MM.1S (cell line): ENCODE measurements around the gene P2RY6.

Source experiments
- DNase-seq: peaks from one replicate; pipeline ENCODE4 v3.0.0-alpha.2; 2015
- H2AFZ ChIP-seq: fragments of 300-600 bp; sonication (generic); 2 replicates; pipeline ENCODE4 v1.6.0; 2016; ENCODE audit warnings: antibody characterized with exemption, low read length
- H3F3A ChIP-seq: fragments of 300-600 bp; sonication (generic); 2 replicates; pipeline ENCODE4 v1.6.1; 2016; ENCODE audit warnings: mild to moderate bottlenecking, antibody characterized with exemption, low read length, moderate library complexity, mixed read lengths; ENCODE audit not compliant: insufficient read depth
- H3K27ac ChIP-seq: fragments of 300-600 bp; sonication (generic); 2 replicates; pipeline ENCODE4 v1.5.1; 2016; ENCODE audit warnings: mild to moderate bottlenecking, low read length
- H3K27me3 ChIP-seq: fragments of 300-600 bp; sonication (generic); replicated peaks from 2 replicates; pipeline ENCODE4 v1.6.0; 2016; ENCODE audit warnings: low read length; ENCODE audit not compliant: insufficient read depth
- H3K36me3 ChIP-seq: fragments of 300-600 bp; sonication (generic); replicated peaks from 2 replicates; pipeline ENCODE4 v1.6.1; 2016; ENCODE audit warnings: mild to moderate bottlenecking, low read length, mixed read lengths; ENCODE audit not compliant: insufficient read depth
- H3K4me1 ChIP-seq: fragments of 300-600 bp; sonication (generic); 2 replicates; pipeline ENCODE4 v1.6.1; 2016; ENCODE audit warnings: low read length, mixed read lengths
- H3K4me2 ChIP-seq: fragments of 300-600 bp; sonication (generic); 2 replicates; pipeline ENCODE4 v1.6.0; 2016; ENCODE audit warnings: low read depth, low read length
- H3K4me3 ChIP-seq: fragments of 300-600 bp; sonication (generic); 2 replicates; pipeline ENCODE4 v1.5.1; 2016; ENCODE audit warnings: low read length, mixed read lengths
- H3K79me2 ChIP-seq: fragments of 300-600 bp; sonication (generic); 2 replicates; pipeline ENCODE4 v1.6.1; 2016; ENCODE audit warnings: mixed run types, low read length, mixed read lengths
- H3K9ac ChIP-seq: fragments of 300-600 bp; sonication (generic); 2 replicates; pipeline ENCODE4 v1.6.1; 2016; ENCODE audit warnings: low read length, mixed read lengths
- H3K9me2 ChIP-seq: fragments of 300-600 bp; sonication (generic); replicated peaks from 2 replicates; pipeline ENCODE4 v1.6.1; 2016; ENCODE audit warnings: mild to moderate bottlenecking, low read length, mixed read lengths; ENCODE audit not compliant: insufficient read depth
- H3K9me3 ChIP-seq: fragments of 300-600 bp; sonication (generic); replicated peaks from 2 replicates; pipeline ENCODE4 v1.6.1; 2016; ENCODE audit warnings: mild to moderate bottlenecking, low read length, mixed read lengths; ENCODE audit not compliant: insufficient read depth
- H4K20me1 ChIP-seq: fragments of 300-600 bp; sonication (generic); 2 replicates; pipeline ENCODE4 v1.6.1; 2016; ENCODE audit warnings: mild to moderate bottlenecking, low read length, moderate library complexity, mixed read lengths; ENCODE audit not compliant: insufficient read depth
- EZH2 ChIP-seq: fragments of 300-600 bp; sonication (generic); optimal IDR thresholded peaks from 2 replicates; pipeline ENCODE3; 2017; ENCODE audit warnings: low read depth, mild to moderate bottlenecking, antibody characterized with exemption, low read length, mixed read lengths
- EZH2phosphoT487 ChIP-seq: fragments of 300-600 bp; sonication (generic); IDR thresholded peaks from 2 replicates; pipeline ENCODE4 v1.6.1; 2018; ENCODE audit warnings: antibody characterized with exemption, low read length
- TF ChIP-seq, protein P1 (sequence below): fragments of 300-600 bp; sonication (generic); IDR thresholded peaks from 2 replicates; pipeline ENCODE4 v1.5.1; 2016; ENCODE audit warnings: antibody characterized with exemption, low read length, mixed read lengths

The P2RY6 gene

GRCh38 chr11:73343076-73343873 lies 71.1 kb downstream of the P2RY6 start:
- H3K9me3 ChIP-seq = no peaks in the 10 kb centered on the region
- no peak overlapping the region for H3K4me3 ChIP-seq
- H3K79me2 ChIP-seq = no peaks in the 10 kb centered on the region
- no peaks in the 10 kb centered on the region for H4K20me1 ChIP-seq
- H2AFZ ChIP-seq = no peak overlapping the region
- H3K4me2 ChIP-seq = no peak overlapping the region
- H3F3A ChIP-seq = no peaks in the 10 kb centered on the region
- DNase-seq = no peak
- H3K4me1 ChIP-seq = no peaks in the 10 kb centered on the region
- H3K9ac ChIP-seq = no peak overlapping the region
- no peaks in the 10 kb centered on the region for H3K27me3 ChIP-seq
- H3K36me3 ChIP-seq = no peaks in the 10 kb centered on the region
- TF ChIP-seq EZH2phosphoT487 = no peak
- TF ChIP-seq, protein P1, sequence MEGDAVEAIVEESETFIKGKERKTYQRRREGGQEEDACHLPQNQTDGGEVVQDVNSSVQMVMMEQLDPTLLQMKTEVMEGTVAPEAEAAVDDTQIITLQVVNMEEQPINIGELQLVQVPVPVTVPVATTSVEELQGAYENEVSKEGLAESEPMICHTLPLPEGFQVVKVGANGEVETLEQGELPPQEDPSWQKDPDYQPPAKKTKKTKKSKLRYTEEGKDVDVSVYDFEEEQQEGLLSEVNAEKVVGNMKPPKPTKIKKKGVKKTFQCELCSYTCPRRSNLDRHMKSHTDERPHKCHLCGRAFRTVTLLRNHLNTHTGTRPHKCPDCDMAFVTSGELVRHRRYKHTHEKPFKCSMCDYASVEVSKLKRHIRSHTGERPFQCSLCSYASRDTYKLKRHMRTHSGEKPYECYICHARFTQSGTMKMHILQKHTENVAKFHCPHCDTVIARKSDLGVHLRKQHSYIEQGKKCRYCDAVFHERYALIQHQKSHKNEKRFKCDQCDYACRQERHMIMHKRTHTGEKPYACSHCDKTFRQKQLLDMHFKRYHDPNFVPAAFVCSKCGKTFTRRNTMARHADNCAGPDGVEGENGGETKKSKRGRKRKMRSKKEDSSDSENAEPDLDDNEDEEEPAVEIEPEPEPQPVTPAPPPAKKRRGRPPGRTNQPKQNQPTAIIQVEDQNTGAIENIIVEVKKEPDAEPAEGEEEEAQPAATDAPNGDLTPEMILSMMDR = no peak
- TF ChIP-seq EZH2 = no peak
- no peak overlapping the region for H3K27ac ChIP-seq
- H3K9me2 ChIP-seq = no peaks in the 10 kb centered on the region

GRCh38 chr11:73344191-73344607 lies 72.1 kb downstream of the P2RY6 start:
- Histone ChIP-seq H3F3A (no peaks in the 10 kb centered on the region), H2AFZ (no peak overlapping the region), H3K36me3 (no peaks in the 10 kb centered on the region), H3K9ac (no peak overlapping the region), H3K27ac (no peak overlapping the region), H3K4me2 (no peak overlapping the region), H3K9me2 (no peaks in the 10 kb centered on the region), H3K9me3 (no peaks in the 10 kb centered on the region), H3K27me3 (no peaks in the 10 kb centered on the region), H3K79me2 (no peaks in the 10 kb centered on the region), H4K20me1 (no peaks in the 10 kb centered on the region), H3K4me3 (no peak overlapping the region), H3K4me1 (no peaks in the 10 kb centered on the region)
- DNase-seq = no peak
- no peak for TF ChIP-seq EZH2
- TF ChIP-seq, protein P1 = no peak
- no peak for TF ChIP-seq EZH2phosphoT487

DNA sequence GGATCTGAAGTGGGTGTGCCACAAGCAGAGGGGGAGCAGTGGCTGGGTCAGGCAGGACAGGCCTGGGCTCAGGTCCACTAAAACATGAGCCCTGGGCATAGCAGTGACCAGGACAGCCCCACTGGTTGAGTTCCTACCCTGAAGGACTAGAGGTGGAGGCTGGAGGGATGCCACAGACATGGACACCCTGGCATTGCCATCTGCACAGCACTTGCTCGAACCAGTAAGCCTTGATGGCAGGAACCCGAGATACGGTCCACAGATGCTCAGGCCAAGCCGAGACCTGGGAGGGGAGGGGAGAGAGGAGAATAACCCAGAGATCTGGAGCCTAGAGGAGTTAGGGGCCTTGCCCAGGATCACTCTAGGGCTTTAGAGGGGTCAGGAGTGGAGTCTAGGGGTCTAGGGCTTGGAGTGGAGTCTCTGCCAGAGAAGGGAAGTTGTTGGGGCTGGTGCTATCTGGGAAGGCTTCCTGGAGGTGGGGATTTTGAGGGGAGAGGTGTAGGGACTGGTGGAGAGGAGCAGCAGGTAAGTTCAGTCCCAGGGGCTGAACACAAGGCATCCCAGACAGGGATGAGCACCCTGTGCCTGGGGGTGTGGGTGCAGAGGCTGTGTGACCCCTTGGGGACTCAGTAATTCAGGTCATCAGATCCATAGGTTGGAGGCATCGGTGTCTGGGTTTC lies 73.5 kb downstream of the P2RY6 start:
- DNase-seq = no peak
- Histone ChIP-seq H3K9me2 (no peaks in the 10 kb centered on the region), H3K27me3 (no peaks in the 10 kb centered on the region), H3K27ac (no peak overlapping the region), H3K36me3 (no peaks in the 10 kb centered on the region), H3K9me3 (no peaks in the 10 kb centered on the region), H3K79me2 (no peaks in the 10 kb centered on the region), H3K4me1 (peaks cover under 1% of the 10 kb centered on the region; the same call in 1 of the 2 replicates), H4K20me1 (no peaks in the 10 kb centered on the region), H3K4me2 (no peak overlapping the region), H3K4me3 (no peak overlapping the region), H3K9ac (no peak overlapping the region), H3F3A (no peaks in the 10 kb centered on the region), H2AFZ (no peak overlapping the region)
- TF ChIP-seq EZH2 (no peak), EZH2phosphoT487 (no peak)
- TF ChIP-seq, protein P1 = no peak
